GM12878 (cell line): ENCODE data around the gene FCHSD2. TPM values are rescaled to one million over a fixed set of nuclear protein-coding genes. Genes with fewer than 3 reads are reported as not detected.

Experiments
- ATAC-seq: fragments of 200-7000 bp; cut with Tn5 transposase; 3 replicates; pipeline ENCODE4 v1.9.1; 2020; ENCODE audit warnings: mild to moderate bottlenecking, moderate library complexity
- BruUV-seq: library from RNA; stranded (reverse); fragments of 400-500 nt; replicated peaks from 2 replicates; lab custom pipeline; 2021; lab: Mats Ljungman, UMichigan
- CTCF ChIA-PET: fragments of 300-600 bp; sonication (Branson Sonifier 250); formaldehyde crosslinking; extraction: SDS; loops from one replicate; lab custom pipeline; 2021; ENCODE audit warnings: inconsistent platforms; lab: Yijun Ruan, JAX
- POLR2A ChIA-PET: fragments of 350-600 bp; formaldehyde crosslinking; extraction: SDS; loops from one replicate; lab custom pipeline; 2021; ENCODE audit warnings: inconsistent platforms; lab: Charles Lee
- RAD21 ChIA-PET: fragments of 300-600 bp; sonication (Branson Sonifier 250); formaldehyde crosslinking; loops from one replicate; lab custom pipeline; 2023; ENCODE audit warnings: antibody characterized with exemption; ENCODE audit not compliant: unreplicated experiment; lab: Charles Lee
- SMC1A ChIA-PET: fragments of 300-600 bp; sonication (Branson Sonifier 250); formaldehyde crosslinking; loops from one replicate; lab custom pipeline; 2023; ENCODE audit not compliant: unreplicated experiment, uncharacterized antibody; lab: Charles Lee
- DNase-seq: peaks from one replicate; pipeline ENCODE4 v3.0.0-alpha.2; 2011; ENCODE audit warnings: low read depth, low spot score
- FAIRE-seq: peaks from 3 replicates; lab custom pipeline; 2011; peaks lifted over from hg19 to GRCh38; lab: Jason Lieb, UNC
- H2AFZ ChIP-seq: 2 replicates; pipeline ENCODE4 v1.6.0; 2011; ENCODE audit warnings: low read depth, low read length, control low read depth; ENCODE audit not compliant: control insufficient read depth
- H3K27ac ChIP-seq: 2 replicates; pipeline ENCODE4 v1.5.1; 2011; ENCODE audit warnings: control low read depth; ENCODE audit not compliant: control insufficient read depth, insufficient read depth
- H3K27me3 ChIP-seq, 2 experiments: replicated peaks in 1 of 2; 2 replicates each; pipeline versions ENCODE4 v1.6.0 to v1.6.1; 2011; ENCODE audit warnings: low read length in 1 of 2; ENCODE audit not compliant: control insufficient read depth in 2 of 2, insufficient read depth in 2 of 2
- H3K36me3 ChIP-seq, 2 experiments: 2 replicates each; pipeline ENCODE4 v1.5.1; 2011; ENCODE audit warnings: low read length in 1 of 2; ENCODE audit not compliant: control insufficient read depth in 2 of 2, insufficient read depth in 2 of 2
- H3K4me1 ChIP-seq: 2 replicates; pipeline ENCODE4 v1.6.1; 2011; ENCODE audit warnings: mild to moderate bottlenecking, low read length, moderate library complexity, mixed read lengths; ENCODE audit not compliant: control insufficient read depth, insufficient read depth
- H3K4me2 ChIP-seq: 2 replicates; pipeline ENCODE4 v1.6.0; 2011; ENCODE audit warnings: control low read depth; ENCODE audit not compliant: control insufficient read depth, insufficient read depth
- H3K4me3 ChIP-seq: fragments of 200-600 bp; sonication (generic); 2 replicates; pipeline ENCODE4 v1.5.1; 2016
- H3K79me2 ChIP-seq: 2 replicates; pipeline ENCODE4 v1.6.0; 2011; ENCODE audit warnings: low read length; ENCODE audit not compliant: control insufficient read depth, insufficient read depth
- H3K9ac ChIP-seq: 2 replicates; pipeline ENCODE4 v1.8.0; 2011; ENCODE audit warnings: low read length, control low read depth, mixed read lengths; ENCODE audit not compliant: control insufficient read depth, insufficient read depth
- H3K9me3 ChIP-seq: replicated peaks from 3 replicates; pipeline ENCODE4 v1.5.1; 2011; ENCODE audit warnings: mild to moderate bottlenecking, low read length; ENCODE audit not compliant: control insufficient read depth, insufficient read depth
- H4K20me1 ChIP-seq: 2 replicates; pipeline ENCODE4 v1.6.0; 2011; ENCODE audit not compliant: control insufficient read depth, insufficient read depth
- BACH1 ChIP-seq: fragments of 450-650 bp; IDR thresholded peaks from 2 replicates; pipeline ENCODE4 v1.6.1; 2017; ENCODE audit warnings: mild to moderate bottlenecking, borderline replicate concordance
- FOXM1 ChIP-seq: IDR thresholded peaks from 2 replicates; pipeline ENCODE4 v1.6.1; 2012; ENCODE audit warnings: low read depth, mild to moderate bottlenecking, inconsistent platforms, low read length, moderate library complexity
- JUNB ChIP-seq: IDR thresholded peaks from 2 replicates; pipeline ENCODE4 v1.6.1; 2016; ENCODE audit warnings: antibody characterized with exemption, mild to moderate bottlenecking
- YY1 ChIP-seq: IDR thresholded peaks from 2 replicates; pipeline ENCODE4 v1.6.1; 2011; ENCODE audit warnings: low read depth, mild to moderate bottlenecking, low read length
- in situ Hi-C: fragments of 300-500 bp; cut with MboI; formaldehyde crosslinking; loops from 9 replicates; pipeline ENCODE4 v1.14.3; 2018; ENCODE audit warnings: mixed read lengths
- intact Hi-C: fragments of 100-400 bp; cut with micrococcal nuclease; formaldehyde crosslinking; loops from one replicate; pipeline ENCODE4 v1.14.2; 2022; ENCODE audit not compliant: unreplicated experiment
- polyA plus RNA-seq, 11 experiments: library from polyadenylated mRNA; depleted of rRNA in 4 of 11; unstranded in 6 of 11; stranded (reverse) in 5 of 11; fragments of >200 nt; fragmentation: Nextera tagmentation in 4 of 11; fragmentation: Illumina TruSeq in 1 of 11; extraction: Ambion mirVana in 4 of 11; extraction: Trizol in 1 of 11; gene quantifications; 1 replicate in 1 of 11; 2 replicates in 10 of 11; pipeline versions ENCODE4 v1.2.1 to v1.2.3, GENCODE V29; 2011 to 2016; ENCODE audit warnings: inconsistent platforms in 2 of 11, missing spikeins in 2 of 11, low read depth in 1 of 11
- total RNA-seq, 4 experiments: library from RNA; depleted of rRNA in 3 of 4; stranded (reverse); fragments of >200 nt in 3 of 4; fragmentation: Illumina TruSeq in 1 of 4; extraction: Trizol in 1 of 4; gene quantifications; 2 replicates each; pipeline versions ENCODE4 v1.2.1 to v1.2.3, GENCODE V29; 2013 to 2021
- TF ChIP-seq, protein P1 (sequence below): fragments of 450-650 bp; formaldehyde crosslinking; IDR thresholded peaks from 2 replicates; pipeline ENCODE4 v1.5.0; 2022; ENCODE audit warnings: mild to moderate bottlenecking, missing genetic modification characterization
- TF ChIP-seq, protein P2 (sequence below): IDR thresholded peaks from 2 replicates; pipeline ENCODE4 v1.6.1; 2012; ENCODE audit warnings: low read depth, low read length, improper control_type of control experiment
- TF ChIP-seq, protein P3 (sequence below): fragments of 450-650 bp; IDR thresholded peaks from 2 replicates; pipeline ENCODE4 v1.6.1; 2018; ENCODE audit warnings: borderline replicate concordance, mild to moderate bottlenecking; ENCODE audit not compliant: partially characterized antibody

The FCHSD2 gene
- total and polyA plus RNA-seq, 10 of the 15 experiments (the other 5 are each of a cell fraction or from before 2014, with no cell fraction given): 13.2 to 89.8 (median 47.8) TPM

DNA sequence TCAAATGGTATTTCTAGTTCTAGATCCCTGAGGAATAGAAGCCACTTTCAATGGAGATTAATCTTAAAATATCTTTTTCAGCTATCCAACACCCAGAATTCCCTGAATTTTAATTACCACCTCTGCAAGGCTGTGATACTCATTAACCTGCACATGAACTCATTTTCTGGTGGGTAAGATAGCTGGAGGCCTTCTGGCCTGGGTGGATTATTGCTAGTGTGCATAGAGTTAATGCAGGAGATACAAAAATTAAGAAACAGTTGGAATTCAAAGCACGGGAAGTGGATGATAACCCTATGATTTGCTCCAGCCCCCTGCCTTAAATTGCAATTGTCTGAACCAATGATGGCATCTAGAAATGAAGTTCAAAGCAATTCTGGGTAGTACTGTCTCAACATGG is 212.9 kb downstream of the FCHSD2 start (continued):
- TF ChIP-seq, protein P1, sequence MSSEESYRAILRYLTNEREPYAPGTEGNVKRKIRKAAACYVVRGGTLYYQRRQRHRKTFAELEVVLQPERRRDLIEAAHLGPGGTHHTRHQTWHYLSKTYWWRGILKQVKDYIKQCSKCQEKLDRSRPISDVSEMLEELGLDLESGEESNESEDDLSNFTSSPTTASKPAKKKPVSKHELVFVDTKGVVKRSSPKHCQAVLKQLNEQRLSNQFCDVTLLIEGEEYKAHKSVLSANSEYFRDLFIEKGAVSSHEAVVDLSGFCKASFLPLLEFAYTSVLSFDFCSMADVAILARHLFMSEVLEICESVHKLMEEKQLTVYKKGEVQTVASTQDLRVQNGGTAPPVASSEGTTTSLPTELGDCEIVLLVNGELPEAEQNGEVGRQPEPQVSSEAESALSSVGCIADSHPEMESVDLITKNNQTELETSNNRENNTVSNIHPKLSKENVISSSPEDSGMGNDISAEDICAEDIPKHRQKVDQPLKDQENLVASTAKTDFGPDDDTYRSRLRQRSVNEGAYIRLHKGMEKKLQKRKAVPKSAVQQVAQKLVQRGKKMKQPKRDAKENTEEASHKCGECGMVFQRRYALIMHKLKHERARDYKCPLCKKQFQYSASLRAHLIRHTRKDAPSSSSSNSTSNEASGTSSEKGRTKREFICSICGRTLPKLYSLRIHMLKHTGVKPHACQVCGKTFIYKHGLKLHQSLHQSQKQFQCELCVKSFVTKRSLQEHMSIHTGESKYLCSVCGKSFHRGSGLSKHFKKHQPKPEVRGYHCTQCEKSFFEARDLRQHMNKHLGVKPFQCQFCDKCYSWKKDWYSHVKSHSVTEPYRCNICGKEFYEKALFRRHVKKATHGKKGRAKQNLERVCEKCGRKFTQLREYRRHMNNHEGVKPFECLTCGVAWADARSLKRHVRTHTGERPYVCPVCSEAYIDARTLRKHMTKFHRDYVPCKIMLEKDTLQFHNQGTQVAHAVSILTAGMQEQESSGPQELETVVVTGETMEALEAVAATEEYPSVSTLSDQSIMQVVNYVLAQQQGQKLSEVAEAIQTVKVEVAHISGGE: no peak
- no peak for TF ChIP-seq BACH1
- TF ChIP-seq, protein P2, sequence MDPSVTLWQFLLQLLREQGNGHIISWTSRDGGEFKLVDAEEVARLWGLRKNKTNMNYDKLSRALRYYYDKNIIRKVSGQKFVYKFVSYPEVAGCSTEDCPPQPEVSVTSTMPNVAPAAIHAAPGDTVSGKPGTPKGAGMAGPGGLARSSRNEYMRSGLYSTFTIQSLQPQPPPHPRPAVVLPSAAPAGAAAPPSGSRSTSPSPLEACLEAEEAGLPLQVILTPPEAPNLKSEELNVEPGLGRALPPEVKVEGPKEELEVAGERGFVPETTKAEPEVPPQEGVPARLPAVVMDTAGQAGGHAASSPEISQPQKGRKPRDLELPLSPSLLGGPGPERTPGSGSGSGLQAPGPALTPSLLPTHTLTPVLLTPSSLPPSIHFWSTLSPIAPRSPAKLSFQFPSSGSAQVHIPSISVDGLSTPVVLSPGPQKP: no peak

GRCh38 chr11:72927380-72927779 is 214.7 kb downstream of the FCHSD2 start:
- no peaks in the 10 kb centered on the region for H3K4me1 ChIP-seq
- no peak overlapping the region for H3K27ac ChIP-seq
- RAD21 ChIA-PET: interaction anchor here (1.2 to 6.0 kb wide), 3 partner anchors 210 to 250 kb away, joined by 3 to 68 read pairs (median 3); partner anchors contain the start of gene FCHSD2
- DNase-seq (no peak), ATAC-seq (no peak), FAIRE-seq (no peak)
- no peak for TF ChIP-seq FOXM1
- no peak for TF ChIP-seq YY1
- TF ChIP-seq, protein P3, sequence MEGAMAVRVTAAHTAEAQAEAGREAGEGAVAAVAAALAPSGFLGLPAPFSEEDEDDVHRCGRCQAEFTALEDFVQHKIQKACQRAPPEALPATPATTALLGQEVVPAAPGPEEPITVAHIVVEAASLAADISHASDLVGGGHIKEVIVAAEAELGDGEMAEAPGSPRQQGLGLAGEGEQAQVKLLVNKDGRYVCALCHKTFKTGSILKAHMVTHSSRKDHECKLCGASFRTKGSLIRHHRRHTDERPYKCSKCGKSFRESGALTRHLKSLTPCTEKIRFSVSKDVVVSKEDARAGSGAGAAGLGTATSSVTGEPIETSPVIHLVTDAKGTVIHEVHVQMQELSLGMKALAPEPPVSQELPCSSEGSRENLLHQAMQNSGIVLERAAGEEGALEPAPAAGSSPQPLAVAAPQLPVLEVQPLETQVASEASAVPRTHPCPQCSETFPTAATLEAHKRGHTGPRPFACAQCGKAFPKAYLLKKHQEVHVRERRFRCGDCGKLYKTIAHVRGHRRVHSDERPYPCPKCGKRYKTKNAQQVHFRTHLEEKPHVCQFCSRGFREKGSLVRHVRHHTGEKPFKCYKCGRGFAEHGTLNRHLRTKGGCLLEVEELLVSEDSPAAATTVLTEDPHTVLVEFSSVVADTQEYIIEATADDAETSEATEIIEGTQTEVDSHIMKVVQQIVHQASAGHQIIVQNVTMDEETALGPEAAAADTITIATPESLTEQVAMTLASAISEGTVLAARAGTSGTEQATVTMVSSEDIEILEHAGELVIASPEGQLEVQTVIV: no peak
- no peak for TF ChIP-seq BACH1
- no peak for TF ChIP-seq JUNB
- H3K79me2 ChIP-seq: 0 out of 2 replicates have a peak, but pooled peaks cover 1% of the 10 kb centered on the region
- intact Hi-C loops: no loop called here
- SMC1A ChIA-PET: interaction anchor here (0.6 to 4.6 kb wide), 5 partner anchors 8 to 251 kb away, joined by 3 to 17 read pairs (median 5); no protein-coding TSS in a partner anchor
- no peak overlapping the region for H3K4me3 ChIP-seq
- no peaks in the 10 kb centered on the region for H3K9me3 ChIP-seq
- no peaks in the 10 kb centered on the region for H4K20me1 ChIP-seq
- POLR2A ChIA-PET: interaction anchor here (0.9 kb wide), 1 partner anchor 8 kb away, joined by 4 read pairs; no protein-coding TSS in a partner anchor
- H3K4me2 ChIP-seq: no peak overlapping the region
- peaks cover 3 to 11% of the 10 kb centered on the region in 2 experiments; a peak in 3 of 4 replicates for H3K36me3 ChIP-seq
- H3K9ac ChIP-seq: no peak overlapping the region
- no peaks in the 10 kb centered on the region for H3K27me3 ChIP-seq
- in situ Hi-C loops: loop anchor here (5.0 kb wide), 1 partner anchor 250 kb away; no protein-coding TSS in a partner anchor
- no TSS peak for BruUV-seq
- CTCF ChIA-PET: interaction anchor here (0.8 to 7.5 kb wide), 4 partner anchors 11 to 251 kb away, joined by 3 to 95 read pairs (median 4); no protein-coding TSS in a partner anchor
- H2AFZ ChIP-seq: no peak overlapping the region
